DND-41 (cell line): ENCODE measurements around the gene MX1.

Source experiments
- EZH2 ChIP-seq: IDR thresholded peaks from 3 replicates; pipeline ENCODE4 v1.6.1; 2012; ENCODE audit warnings: borderline replicate concordance, low read depth, mild to moderate bottlenecking, moderate library complexity, low read length, inconsistent platforms; ENCODE audit not compliant: severe bottlenecking
- TF ChIP-seq, protein P1 (sequence below): IDR thresholded peaks from 2 replicates; pipeline ENCODE4 v1.5.1; 2012; ENCODE audit warnings: borderline replicate concordance, low read length, moderate library complexity, mild to moderate bottlenecking; ENCODE audit not compliant: poor library complexity, severe bottlenecking; ENCODE audit errors: extremely low read depth

DNA sequence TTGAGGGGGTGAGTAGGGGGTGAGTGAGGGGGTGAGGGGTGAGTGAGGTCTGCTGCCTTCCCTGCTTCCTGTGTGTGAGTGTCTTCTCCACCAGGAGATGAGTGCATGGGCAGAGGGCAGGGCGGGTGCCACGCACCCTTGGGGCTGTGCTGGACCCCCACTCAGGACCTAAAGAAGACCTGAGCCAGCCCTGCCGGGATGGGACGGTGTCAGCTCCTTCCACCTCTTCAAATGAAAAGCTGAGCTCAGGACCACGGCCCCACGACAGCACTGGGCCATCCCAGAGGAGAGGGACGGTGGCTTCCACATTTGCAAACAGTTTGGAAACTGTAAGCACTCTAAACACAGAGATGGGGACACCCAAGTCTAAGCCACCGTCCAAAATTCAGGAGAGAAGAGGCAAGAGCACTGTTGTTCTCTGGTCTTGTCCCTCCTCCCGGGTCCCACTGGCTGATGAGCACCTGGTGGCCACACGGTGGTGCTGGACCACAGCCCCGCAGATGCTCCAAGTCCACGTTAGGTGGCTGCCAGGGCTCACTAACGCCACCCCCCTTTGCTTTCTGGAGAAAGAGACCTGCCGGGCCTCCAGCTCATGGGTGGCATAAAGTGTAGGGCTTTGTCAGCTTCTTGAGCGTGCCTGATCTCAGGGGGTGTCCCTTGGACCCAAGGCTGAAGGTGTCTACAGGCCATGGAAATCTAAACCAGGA is 49.8 kb downstream of the MX1 start:
- TF ChIP-seq, protein P1, sequence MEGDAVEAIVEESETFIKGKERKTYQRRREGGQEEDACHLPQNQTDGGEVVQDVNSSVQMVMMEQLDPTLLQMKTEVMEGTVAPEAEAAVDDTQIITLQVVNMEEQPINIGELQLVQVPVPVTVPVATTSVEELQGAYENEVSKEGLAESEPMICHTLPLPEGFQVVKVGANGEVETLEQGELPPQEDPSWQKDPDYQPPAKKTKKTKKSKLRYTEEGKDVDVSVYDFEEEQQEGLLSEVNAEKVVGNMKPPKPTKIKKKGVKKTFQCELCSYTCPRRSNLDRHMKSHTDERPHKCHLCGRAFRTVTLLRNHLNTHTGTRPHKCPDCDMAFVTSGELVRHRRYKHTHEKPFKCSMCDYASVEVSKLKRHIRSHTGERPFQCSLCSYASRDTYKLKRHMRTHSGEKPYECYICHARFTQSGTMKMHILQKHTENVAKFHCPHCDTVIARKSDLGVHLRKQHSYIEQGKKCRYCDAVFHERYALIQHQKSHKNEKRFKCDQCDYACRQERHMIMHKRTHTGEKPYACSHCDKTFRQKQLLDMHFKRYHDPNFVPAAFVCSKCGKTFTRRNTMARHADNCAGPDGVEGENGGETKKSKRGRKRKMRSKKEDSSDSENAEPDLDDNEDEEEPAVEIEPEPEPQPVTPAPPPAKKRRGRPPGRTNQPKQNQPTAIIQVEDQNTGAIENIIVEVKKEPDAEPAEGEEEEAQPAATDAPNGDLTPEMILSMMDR: no peak
- no peak for TF ChIP-seq EZH2
